Left lung (tissue), 10 donors: Measurements from ENCODE around the gene POLR3B. TPM values are rescaled to one million over a fixed set of nuclear protein-coding genes. Genes with fewer than 3 reads are reported as not detected.

Experiments
- ATAC-seq: fragments of 200-7000 bp; cut with Tn5 transposase; one replicate; pipeline ENCODE4 v1.9.1; 2020; ENCODE audit warnings: moderate library complexity
- DNase-seq, 4 donors: peaks; one replicate each; pipeline ENCODE4 v3.0.0-alpha.2; 2013 to 2020
- H3K27ac ChIP-seq, 2 donors: fragments of 200-600 bp; sonication (generic) in 1 of 2; one replicate each; pipeline versions ENCODE4 v1.5.0 to v1.8.0; 2020 to 2021
- H3K27me3 ChIP-seq, 2 donors: fragments of 200-600 bp; sonication (generic) in 1 of 2; one replicate each; pipeline versions ENCODE4 v1.5.0 to v1.8.0; 2020 to 2021
- H3K36me3 ChIP-seq, 2 donors: fragments of 200-600 bp; sonication (generic) in 1 of 2; one replicate each; pipeline versions ENCODE4 v1.5.0 to v1.8.0; 2020 to 2021
- H3K4me1 ChIP-seq, 2 donors: fragments of 200-600 bp; one replicate each; pipeline ENCODE4 v1.8.0; 2021
- H3K4me3 ChIP-seq, 2 donors: fragments of 200-600 bp; sonication (generic) in 1 of 2; one replicate each; pipeline versions ENCODE4 v1.5.0 to v1.8.0; 2020 to 2021; ENCODE audit warnings: mild to moderate bottlenecking in 1 of 2
- H3K9me3 ChIP-seq, 2 donors: fragments of 200-600 bp; sonication (generic) in 1 of 2; one replicate each; pipeline versions ENCODE4 v1.5.0 to v1.8.0; 2020 to 2021
- intact Hi-C, 2 donors: fragments of 100-400 bp; cut with DNase I; formaldehyde crosslinking; loops; one replicate each; pipeline versions ENCODE4 v1.11.2 to v1.14.2; 2022
- polyA plus RNA-seq, 6 donors: library from polyadenylated mRNA; unstranded; fragments of 120-200 nt; gene quantifications; one replicate each; pipeline ENCODE4 v1.2.1, GENCODE V29; 2013; ENCODE audit not compliant: insufficient read length in 6 of 6
- total RNA-seq, 2 donors: library from RNA; stranded (reverse); fragmentation: NEBNext Ultra II Directional; extraction: Animal tissue kit (Norgen Biotek cat#: 25700); gene quantifications; one replicate each; pipeline ENCODE4 v1.2.1, GENCODE V29; 2021
- TF ChIP-seq, protein P1 (sequence below), 2 donors: fragments of 200-600 bp; sonication (generic) in 1 of 2; IDR thresholded peaks; one replicate each; pipeline versions ENCODE4 v1.5.0 to v1.8.0; 2021; ENCODE audit warnings: antibody characterized with exemption in 2 of 2
- donor health status: DM: no; HTN: yes; CAD: no.
- donor health status: DM: no; HTN: no; CAD: no.

Gene POLR3B
- total and polyA plus RNA-seq, 8 donors, result 10.9 to 14.6 (median 13.3) TPM

DNA sequence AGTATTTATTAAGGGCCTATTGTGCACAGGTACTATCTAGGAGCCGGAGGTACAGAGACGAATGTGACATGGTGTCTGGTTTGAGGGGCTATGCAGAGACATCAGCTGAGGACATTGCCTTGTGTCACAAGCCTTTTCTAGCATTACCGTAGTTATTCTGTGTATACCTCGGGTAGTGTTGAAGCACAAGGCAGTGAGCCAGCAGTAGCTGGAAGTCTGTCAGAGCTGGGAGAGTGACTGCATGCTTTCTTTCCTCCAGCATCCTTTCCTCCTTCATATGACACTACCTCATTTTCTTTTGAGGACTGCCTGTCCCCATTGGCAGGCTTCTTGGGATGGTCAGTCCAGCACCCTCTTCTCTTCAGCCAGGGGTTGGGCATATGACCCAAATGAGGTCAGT is 77.0 kb downstream of the POLR3B start:
- intact Hi-C loops, result no loop called here
- H3K4me3 ChIP-seq, result no peak overlapping the region
- no peak for DNase-seq
- no peaks in the 10 kb centered on the region for H3K4me1 ChIP-seq
- peaks cover 0 to 74% of the 10 kb centered on the region in 2 donors for H3K36me3 ChIP-seq
- no peaks in the 10 kb centered on the region for H3K27me3 ChIP-seq
- no peak overlapping the region for H3K27ac ChIP-seq
- no peak for ATAC-seq
- H3K9me3 ChIP-seq, result no peaks in the 10 kb centered on the region
- TF ChIP-seq, protein P1, sequence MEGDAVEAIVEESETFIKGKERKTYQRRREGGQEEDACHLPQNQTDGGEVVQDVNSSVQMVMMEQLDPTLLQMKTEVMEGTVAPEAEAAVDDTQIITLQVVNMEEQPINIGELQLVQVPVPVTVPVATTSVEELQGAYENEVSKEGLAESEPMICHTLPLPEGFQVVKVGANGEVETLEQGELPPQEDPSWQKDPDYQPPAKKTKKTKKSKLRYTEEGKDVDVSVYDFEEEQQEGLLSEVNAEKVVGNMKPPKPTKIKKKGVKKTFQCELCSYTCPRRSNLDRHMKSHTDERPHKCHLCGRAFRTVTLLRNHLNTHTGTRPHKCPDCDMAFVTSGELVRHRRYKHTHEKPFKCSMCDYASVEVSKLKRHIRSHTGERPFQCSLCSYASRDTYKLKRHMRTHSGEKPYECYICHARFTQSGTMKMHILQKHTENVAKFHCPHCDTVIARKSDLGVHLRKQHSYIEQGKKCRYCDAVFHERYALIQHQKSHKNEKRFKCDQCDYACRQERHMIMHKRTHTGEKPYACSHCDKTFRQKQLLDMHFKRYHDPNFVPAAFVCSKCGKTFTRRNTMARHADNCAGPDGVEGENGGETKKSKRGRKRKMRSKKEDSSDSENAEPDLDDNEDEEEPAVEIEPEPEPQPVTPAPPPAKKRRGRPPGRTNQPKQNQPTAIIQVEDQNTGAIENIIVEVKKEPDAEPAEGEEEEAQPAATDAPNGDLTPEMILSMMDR (IDR thresholded peaks at IDR 0.05), result no peak

DNA sequence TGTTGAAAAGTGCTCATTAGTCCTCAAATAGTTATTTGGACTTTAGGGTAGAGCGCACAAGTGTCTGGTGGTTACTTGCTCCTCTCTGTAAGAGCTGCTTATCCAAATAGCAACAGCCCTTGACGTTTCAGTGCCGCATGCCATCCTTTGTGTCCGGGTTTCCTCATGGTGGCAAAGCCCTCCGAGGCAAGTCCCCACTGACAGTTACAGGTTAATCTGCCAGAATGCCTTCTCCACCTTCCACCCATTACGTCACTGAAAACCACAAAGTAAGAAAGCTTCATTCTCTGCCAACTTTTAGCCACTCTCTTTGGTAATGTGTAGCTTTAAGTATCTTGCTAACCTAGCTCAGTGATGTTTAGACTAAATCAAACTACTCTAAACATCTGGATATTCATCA is 78.6 kb downstream of the POLR3B start:
- Histone ChIP-seq H3K27me3 (no peaks in the 10 kb centered on the region), H3K36me3 (peaks cover 0 to 74% of the 10 kb centered on the region in 2 donors), H3K9me3 (no peaks in the 10 kb centered on the region), H3K27ac (no peak overlapping the region), H3K4me3 (no peak overlapping the region), H3K4me1 (no peaks in the 10 kb centered on the region)
- TF ChIP-seq, protein P1 (IDR thresholded peaks at IDR 0.05), result no peak
- ATAC-seq (peak; percentile 71), DNase-seq (no peak)
- intact Hi-C loops, result no loop called here

DNA sequence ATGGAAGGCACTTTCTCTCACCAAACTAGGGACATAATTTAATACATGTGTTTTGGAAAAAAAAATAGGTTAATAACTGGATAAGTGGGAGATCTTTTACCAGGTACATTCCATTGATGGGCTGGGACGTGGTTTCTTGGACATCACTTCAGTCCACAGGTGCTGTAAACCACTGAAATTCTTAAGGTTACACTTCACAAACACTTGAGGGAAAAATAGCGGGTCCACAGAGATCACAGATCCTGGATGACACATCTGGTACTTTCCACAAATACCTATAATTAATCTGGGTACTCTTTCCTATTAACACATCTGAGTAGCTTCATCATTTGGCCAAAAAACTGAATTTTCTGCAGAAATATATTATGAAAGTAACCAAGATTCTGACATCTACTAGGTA is 85.0 kb downstream of the POLR3B start:
- intact Hi-C loops, result no loop called here

DNA sequence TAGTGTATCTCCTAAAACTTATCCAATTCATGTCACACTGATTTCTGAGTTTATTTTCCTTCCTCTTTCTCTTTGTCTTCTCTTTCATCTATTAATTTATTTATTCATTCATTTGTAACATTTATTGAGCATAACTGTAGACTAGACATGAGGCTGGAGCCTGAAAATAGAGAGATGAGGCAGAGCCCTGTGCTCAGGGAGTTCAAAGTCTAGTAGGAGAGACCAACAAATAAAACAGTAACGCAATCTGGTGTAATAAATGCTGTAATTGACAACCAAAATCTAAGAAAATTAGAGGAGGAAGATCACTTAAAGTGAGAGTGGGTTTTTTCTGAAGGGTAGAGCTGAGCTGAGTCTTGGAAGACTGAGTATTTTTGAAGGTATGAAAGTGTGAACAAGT is 87.5 kb downstream of the POLR3B start:
- no peak overlapping the region for H3K27ac ChIP-seq
- H3K36me3 ChIP-seq, result peaks cover 0 to 57% of the 10 kb centered on the region in 2 donors
- no peaks in the 10 kb centered on the region for H3K27me3 ChIP-seq
- ATAC-seq, result no peak
- DNase-seq, result no peak
- H3K4me1 ChIP-seq, result no peaks in the 10 kb centered on the region
- TF ChIP-seq, protein P1 (IDR thresholded peaks at IDR 0.05), result no peak
- H3K4me3 ChIP-seq, result no peak overlapping the region
- H3K9me3 ChIP-seq, result no peaks in the 10 kb centered on the region
- intact Hi-C loops, result no loop called here

More for the DNA sequence above, 85.0 kb downstream of the POLR3B start:
- no peaks in the 10 kb centered on the region for H3K9me3 ChIP-seq
- no peak overlapping the region for H3K27ac ChIP-seq
- H3K27me3 ChIP-seq, result no peaks in the 10 kb centered on the region
- no peak overlapping the region for H3K4me3 ChIP-seq
- H3K4me1 ChIP-seq, result no peaks in the 10 kb centered on the region
- DNase-seq (no peak), ATAC-seq (peak; percentile 13)
- H3K36me3 ChIP-seq, result peaks cover 0 to 77% of the 10 kb centered on the region in 2 donors
- TF ChIP-seq, protein P1 (IDR thresholded peaks at IDR 0.05), result no peak

DNA sequence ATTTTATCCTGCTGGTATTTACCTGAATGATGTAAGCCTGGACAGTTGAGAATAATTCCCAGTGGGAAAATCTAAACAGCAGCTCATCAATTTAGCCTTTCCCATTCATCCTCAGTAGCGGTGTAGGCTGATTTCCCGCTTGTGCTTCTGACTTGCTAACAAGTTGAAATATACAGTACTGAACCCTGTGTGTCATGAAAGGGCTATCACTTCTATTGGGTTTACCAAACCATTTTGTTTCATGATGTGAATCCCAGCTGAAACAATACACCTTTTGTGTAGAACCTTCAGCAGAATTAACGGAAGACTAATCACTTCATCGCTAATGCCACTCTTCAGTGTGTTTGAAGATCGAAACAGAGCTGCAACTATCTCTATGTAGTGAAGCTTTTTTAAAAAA is 88.4 kb downstream of the POLR3B start:
- H3K9me3 ChIP-seq, result no peaks in the 10 kb centered on the region
- ATAC-seq (no peak), DNase-seq (no peak)
- no peak overlapping the region for H3K4me3 ChIP-seq
- H3K36me3 ChIP-seq, result peaks cover 0 to 48% of the 10 kb centered on the region in 2 donors
- H3K4me1 ChIP-seq, result no peaks in the 10 kb centered on the region
- no peak overlapping the region for H3K27ac ChIP-seq
- TF ChIP-seq, protein P1 (IDR thresholded peaks at IDR 0.05), result no peak
- no peaks in the 10 kb centered on the region for H3K27me3 ChIP-seq
- intact Hi-C loops, result no loop called here
